ENCODE data around the gene CTSZ.
"Not testable (repeated sequence)": the region's sequence is repeated elsewhere in the genome, so short reads cannot be mapped to it uniquely, and the experiment has no call there.

CTSZ gene

GRCh38 chr20:58978351-58979190 lies 28.5 kb downstream of the CTSZ start:
- DNase-seq (ENCODE audit: low spot score), result no peak

- DNase-seq (ENCODE audit: low spot score), result no peak
These were observed 30.9 kb downstream of the CTSZ start for GRCh38 chr20:58976061-58976730.

DNA sequence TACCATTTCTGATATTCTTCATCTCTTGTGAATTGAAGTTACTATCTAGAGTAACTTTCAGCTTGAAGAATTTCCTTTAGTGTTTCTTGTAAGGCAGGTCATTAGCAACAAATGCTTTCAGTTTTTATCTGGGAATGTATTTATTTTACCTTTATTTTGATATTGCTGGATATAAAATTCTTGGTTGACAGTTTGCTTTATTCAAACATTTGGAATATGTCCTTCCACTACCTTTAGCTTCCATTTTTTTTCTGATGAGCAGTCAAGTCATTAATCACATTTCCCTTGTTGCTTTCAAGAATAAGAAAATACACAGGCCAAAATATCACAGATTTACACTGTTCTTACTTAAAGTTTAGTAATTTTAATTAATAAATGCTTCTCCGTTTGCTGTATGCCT lies 31.7 kb downstream of the CTSZ start:
- no peak for DNase-seq (ENCODE audit: low spot score)

- no peak for DNase-seq (ENCODE audit: low spot score)
These were observed 33.2 kb downstream of the CTSZ start for GRCh38 chr20:58973866-58974265.

GRCh38 chr20:58973179-58973578 lies 33.9 kb downstream of the CTSZ start:
- DNase-seq (ENCODE audit: low spot score), result no peak

DNA sequence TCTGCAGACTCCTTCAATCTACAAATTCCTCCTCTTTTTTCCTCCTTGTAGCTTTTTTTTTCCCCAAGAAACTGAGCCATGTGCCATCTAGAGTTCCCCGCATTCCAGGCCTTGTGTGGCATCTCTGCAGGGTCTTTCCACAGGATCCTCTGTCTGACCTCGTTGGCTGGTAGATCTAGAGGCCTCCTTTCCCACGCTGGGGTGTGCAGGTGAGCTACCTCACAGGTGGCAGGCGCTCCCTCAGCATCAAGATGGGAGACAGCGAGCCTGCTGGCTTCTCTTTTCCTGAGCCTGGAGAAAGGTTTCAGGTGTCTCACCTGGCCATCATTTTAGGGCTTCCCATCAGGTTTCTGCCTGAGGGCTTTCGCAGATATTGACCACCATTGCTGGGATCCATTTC lies 35.6 kb downstream of the CTSZ start:
- no peak for DNase-seq (ENCODE audit: low spot score)

DNA sequence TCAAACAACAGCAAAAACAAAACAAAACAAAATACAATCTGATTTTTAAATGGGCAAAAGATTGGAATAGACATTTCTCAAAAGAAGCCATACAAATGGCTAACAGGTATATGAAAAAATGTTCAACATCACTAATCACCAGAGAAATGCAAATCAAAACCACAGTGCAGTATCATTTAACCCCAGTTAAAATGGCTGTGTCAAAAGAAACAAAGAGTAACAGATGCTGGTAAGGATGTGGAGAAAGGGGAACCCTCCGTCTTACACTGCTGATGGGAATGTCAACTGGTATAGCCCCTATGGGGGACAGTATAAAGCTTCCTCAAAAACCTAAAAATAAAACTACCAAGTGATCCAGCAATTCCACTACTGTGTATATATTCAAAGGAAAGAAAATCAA lies 36.9 kb downstream of the CTSZ start:
- DNase-seq (ENCODE audit: low spot score), result no peak

- DNase-seq (ENCODE audit: low spot score), result no peak
These were observed 37.6 kb downstream of the CTSZ start for GRCh38 chr20:58969439-58969838.

- DNase-seq (ENCODE audit: low spot score), result no peak
These were observed 39.2 kb downstream of the CTSZ start for GRCh38 chr20:58967652-58968429.

- DNase-seq (ENCODE audit: low spot score), result no peak
These were observed 41.6 kb downstream of the CTSZ start for GRCh38 chr20:58965270-58966064.

DNA sequence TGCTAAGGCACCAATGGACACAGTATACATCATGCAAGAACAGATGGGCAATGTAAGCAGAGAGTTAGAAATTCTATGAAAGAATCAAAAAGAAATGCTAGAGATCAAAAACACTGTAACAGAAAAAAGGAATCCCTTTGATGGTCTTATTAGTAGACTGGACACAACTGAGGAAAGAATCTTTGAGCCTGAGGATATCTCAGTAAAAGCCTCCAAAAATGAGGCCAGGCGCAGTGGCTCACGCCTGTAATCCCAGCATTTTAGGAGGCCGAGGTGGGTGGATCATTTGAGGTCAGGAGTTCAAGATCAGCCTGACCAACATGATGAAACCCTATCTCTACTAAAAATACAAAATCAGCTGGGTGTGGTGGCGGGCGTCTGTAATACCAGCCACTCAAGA lies 43.1 kb downstream of the CTSZ start:
- DNase-seq (ENCODE audit: low spot score), result not testable (repeated sequence)

GRCh38 chr20:58963060-58963584 lies 43.9 kb downstream of the CTSZ start:
- DNase-seq (ENCODE audit: low spot score), result no peak

- no peak for DNase-seq (ENCODE audit: low spot score)
These were observed 47.4 kb downstream of the CTSZ start for GRCh38 chr20:58959652-58960051.

DNA sequence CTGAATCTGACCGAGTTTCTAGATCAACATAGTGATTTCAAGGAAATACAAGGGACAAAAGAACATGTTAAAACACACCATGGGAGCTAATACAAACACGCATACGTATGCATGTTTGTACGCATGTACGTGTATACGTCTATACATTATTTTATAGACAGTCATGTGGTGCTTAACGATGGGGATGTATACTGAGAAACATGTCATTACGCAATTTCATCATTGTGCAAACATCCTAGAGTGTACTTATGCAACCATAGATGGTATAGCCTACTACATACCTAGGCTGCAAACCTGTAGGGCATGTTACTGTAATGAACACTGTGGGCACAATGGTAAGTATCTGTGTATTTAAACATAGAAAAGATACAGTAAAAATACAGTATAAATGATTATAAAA lies 51.0 kb downstream of the CTSZ start:
- no peak for DNase-seq (ENCODE audit: low spot score)

DNA sequence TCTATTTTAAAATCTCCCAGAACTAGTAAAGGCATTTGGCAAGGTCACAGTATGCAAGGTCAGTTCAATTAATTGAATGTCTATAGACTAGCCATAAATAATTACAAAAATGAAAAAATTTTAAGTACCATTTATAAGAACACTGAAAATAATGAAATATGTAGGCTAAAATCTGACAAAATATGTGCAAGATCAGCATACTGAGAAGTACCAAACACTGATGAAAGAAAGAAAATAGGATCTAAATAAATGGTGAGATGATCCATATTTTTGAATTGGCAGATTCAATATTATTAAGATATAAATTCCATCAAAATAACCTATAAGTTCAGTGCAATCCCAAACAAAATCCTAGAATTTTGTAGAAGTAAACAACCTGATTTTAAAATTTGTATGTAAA lies 54.0 kb downstream of the CTSZ start:
- no peak for DNase-seq (ENCODE audit: low spot score)

DNA sequence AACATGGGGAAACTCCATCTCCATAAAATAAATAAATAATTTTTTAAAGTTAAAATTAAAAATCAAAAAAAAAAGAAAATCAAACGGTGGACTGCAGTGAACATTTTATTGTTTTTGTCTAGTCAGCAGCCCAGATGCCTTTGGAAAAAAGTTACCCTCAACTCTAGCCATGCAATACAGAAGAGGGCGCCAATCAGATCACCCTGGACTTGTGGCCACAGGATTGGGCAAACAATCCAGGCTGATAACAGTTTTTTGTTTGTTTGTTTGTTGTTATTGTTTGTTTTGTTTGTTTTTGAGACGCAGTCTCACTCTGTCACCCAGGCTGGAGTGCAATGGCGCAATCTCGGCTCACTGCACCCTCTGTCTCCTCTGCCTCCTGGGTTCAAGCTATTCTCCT lies 56.5 kb downstream of the CTSZ start:
- DNase-seq (ENCODE audit: low spot score), result no peak

- DNase-seq (ENCODE audit: low spot score), result not testable (repeated sequence)
These were observed 59.2 kb downstream of the CTSZ start for GRCh38 chr20:58947797-58948388.

- DNase-seq (ENCODE audit: low spot score), result no peak
These were observed 61.0 kb downstream of the CTSZ start for GRCh38 chr20:58945965-58946631.
